Sigmoid colon (tissue), 7 donors: ENCODE results near the gene TBC1D2B. TPM values are rescaled to one million over a fixed set of nuclear protein-coding genes. Genes with fewer than 3 reads are reported as not detected.

Source experiments
- DNase-seq: peaks from one replicate; pipeline ENCODE4 v3.0.0-alpha.2; 2019
- H3K27ac ChIP-seq, 4 donors: fragments of 200-600 bp; sonication (generic); one replicate each; pipeline ENCODE4 v1.5.1; 2016 to 2019; ENCODE audit warnings: mild to moderate bottlenecking in 1 of 4
- H3K27me3 ChIP-seq, 3 donors: fragments of 200-600 bp; sonication (generic); one replicate each; pipeline ENCODE4 v1.5.1; 2019; ENCODE audit warnings: mild to moderate bottlenecking in 1 of 3
- H3K36me3 ChIP-seq, 4 donors: fragments of 200-600 bp; sonication (generic); one replicate each; pipeline ENCODE4 v1.5.1; 2016 to 2019
- H3K4me1 ChIP-seq, 4 donors: fragments of 200-600 bp; sonication (generic); one replicate each; pipeline ENCODE4 v1.5.1; 2017 to 2019
- H3K4me3 ChIP-seq, 4 donors: fragments of 200-600 bp; sonication (generic); one replicate each; pipeline ENCODE4 v1.5.1; 2017 to 2019; ENCODE audit warnings: mild to moderate bottlenecking in 2 of 4, moderate library complexity in 1 of 4
- H3K9me3 ChIP-seq, 4 donors: fragments of 200-600 bp in 3 of 4; sonication (generic) in 3 of 4; one replicate each; pipeline versions ENCODE4 v1.5.1 to v1.6.1; 2013 to 2019
- CTCF ChIP-seq, 4 experiments: fragments of 450-650 bp in 3 of 4; fragments of 200-600 bp in 1 of 4; IDR thresholded peaks; one replicate each; pipeline ENCODE4 v1.5.1; 2016 to 2019; ENCODE audit warnings: antibody characterized with exemption in 4 of 4, mild to moderate bottlenecking in 3 of 4, moderate library complexity in 2 of 4
- EP300 ChIP-seq, 4 donors: sonication (generic); formaldehyde crosslinking; IDR thresholded peaks; one replicate each; pipeline ENCODE4 v1.6.1; 2017; ENCODE audit warnings: antibody characterized with exemption in 4 of 4
- POLR2A ChIP-seq, 2 donors: fragments of 450-650 bp; IDR thresholded peaks; one replicate each; pipeline ENCODE4 v1.6.1; 2016; ENCODE audit warnings: antibody characterized with exemption in 2 of 2, mild to moderate bottlenecking in 2 of 2, moderate library complexity in 2 of 2
- POLR2AphosphoS5 ChIP-seq, 4 donors: sonication (generic); formaldehyde crosslinking; IDR thresholded peaks; one replicate each; pipeline ENCODE4 v1.6.1; 2017; ENCODE audit warnings: antibody characterized with exemption in 4 of 4
- WGBS, 2 donors: extraction: QIAGEN DNeasy Blood & Tissue Kit; methylation state at CpG; one replicate each; pipeline ENCODE4 v1.1.7; 2013; 5-methylcytosine and 5-hydroxymethylcytosine counted together
- intact Hi-C: fragments of 100-400 bp; cut with DNase I; formaldehyde crosslinking; loops from one replicate; pipeline ENCODE4 v1.15.1; 2023
- polyA plus RNA-seq, 3 donors: library from polyadenylated mRNA; stranded (reverse); fragments of 200-250 nt; gene quantifications; one replicate each; pipeline ENCODE4 v1.2.3, GENCODE V29; 2013
- total RNA-seq, 4 donors: library from RNA; depleted of rRNA; stranded (reverse); fragments of >200 nt; gene quantifications; one replicate each; pipeline ENCODE4 v1.1.0, GENCODE V29; 2016
- donor health status: healthy with polysubstance abuse.
- donor health status: Bipolar disorder and iron deficiency.
- donor health status: healthy.

The TBC1D2B gene
- total and polyA plus RNA-seq, 7 donors, result 7.6 to 47.1 (median 29.9) TPM

DNA sequence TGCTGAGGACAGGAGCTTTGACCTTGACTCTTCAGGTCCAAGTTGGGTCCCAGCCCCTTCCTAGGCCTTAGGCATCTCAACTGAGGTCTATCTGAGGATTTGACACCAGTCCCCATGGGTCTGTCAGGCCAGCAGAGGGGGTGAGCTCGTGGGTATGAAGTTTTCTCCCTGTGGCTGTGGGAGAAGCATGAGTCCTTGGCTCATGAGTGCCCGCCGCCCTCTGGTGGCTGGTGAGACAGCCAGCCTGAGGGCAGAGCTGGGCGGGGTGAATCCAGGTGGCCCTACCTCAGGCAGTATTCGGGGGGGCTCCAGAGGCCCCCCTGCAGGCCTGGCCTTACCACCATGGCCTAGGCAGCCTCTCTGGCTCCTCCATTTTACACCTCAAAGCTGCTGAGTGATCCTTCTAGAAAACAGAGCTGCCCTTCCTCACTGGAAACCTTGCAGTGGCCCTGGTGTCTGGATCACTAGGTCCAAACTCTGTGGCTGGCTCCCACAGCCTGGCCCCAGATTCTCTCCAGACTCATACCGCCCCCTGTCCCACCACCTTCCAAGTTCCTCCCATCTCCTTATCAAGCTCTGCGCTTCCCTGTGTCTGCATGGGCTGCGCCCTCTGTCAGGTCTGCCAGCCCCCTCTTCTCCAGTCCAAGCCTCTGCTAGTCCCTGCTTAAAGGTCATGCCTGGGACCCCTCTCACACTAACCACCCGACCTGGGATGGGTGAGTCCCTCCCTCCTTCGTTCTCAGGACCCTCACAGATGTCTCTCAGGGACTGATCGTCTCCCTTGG, 31.0 kb upstream of the TBC1D2B start:
- Histone ChIP-seq H3K4me1 (no peaks in the 10 kb centered on the region), H3K4me3 (no peak overlapping the region), H3K27me3 (no peaks in the 10 kb centered on the region), H3K27ac (no peak overlapping the region), H3K9me3 (no peaks in the 10 kb centered on the region), H3K36me3 (no peaks in the 10 kb centered on the region)
- TF ChIP-seq POLR2A (IDR thresholded peaks at IDR 0.05) (no peak), EP300 (IDR thresholded peaks at IDR 0.05) (no peak), CTCF (IDR thresholded peaks at IDR 0.05) (peak; percentile 76 to 97 (median 91)), POLR2AphosphoS5 (IDR thresholded peaks at IDR 0.05) (no peak)
- 33 to 42% methylated on average over 11 of the region's 11 CpGs for WGBS, 2 donors
- intact Hi-C loops, result loop anchor here (1.0 to 2.0 kb wide), 2 partner anchors 108 to 142 kb away; no protein-coding TSS in a partner anchor
- DNase-seq, result peak; percentile 92

DNA sequence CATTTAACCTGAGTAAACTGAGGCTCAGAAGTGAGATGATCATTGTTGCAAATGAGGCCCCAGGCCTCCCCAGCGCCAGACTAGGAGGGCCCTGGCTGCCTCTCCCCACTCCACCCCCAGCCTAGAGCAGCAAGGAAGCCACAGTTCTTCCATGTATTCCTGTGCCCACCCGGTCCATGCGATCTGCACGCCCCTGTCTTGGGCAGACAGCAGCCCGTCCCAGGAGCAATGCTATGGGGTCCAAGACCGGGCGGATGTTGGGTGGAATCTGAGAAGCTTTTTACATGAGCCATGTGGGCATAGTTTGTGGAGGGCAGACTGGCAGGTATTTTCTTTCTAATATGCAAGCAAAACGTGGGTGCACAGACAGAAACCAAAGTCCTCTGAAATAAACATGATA, 30.0 kb upstream of the TBC1D2B start:
- peak; percentile 39 for DNase-seq
- intact Hi-C loops, result no loop called here
- Histone ChIP-seq H3K27me3 (no peaks in the 10 kb centered on the region), H3K4me3 (no peak overlapping the region), H3K27ac (no peak overlapping the region), H3K36me3 (no peaks in the 10 kb centered on the region), H3K4me1 (no peaks in the 10 kb centered on the region), H3K9me3 (no peaks in the 10 kb centered on the region)
- TF ChIP-seq CTCF (IDR thresholded peaks at IDR 0.05) (no peak), POLR2AphosphoS5 (IDR thresholded peaks at IDR 0.05) (no peak), EP300 (IDR thresholded peaks at IDR 0.05) (no peak), POLR2A (IDR thresholded peaks at IDR 0.05) (no peak)
- WGBS, 2 donors, result 87 to 94% methylated on average over 8 of the region's 8 CpGs

DNA sequence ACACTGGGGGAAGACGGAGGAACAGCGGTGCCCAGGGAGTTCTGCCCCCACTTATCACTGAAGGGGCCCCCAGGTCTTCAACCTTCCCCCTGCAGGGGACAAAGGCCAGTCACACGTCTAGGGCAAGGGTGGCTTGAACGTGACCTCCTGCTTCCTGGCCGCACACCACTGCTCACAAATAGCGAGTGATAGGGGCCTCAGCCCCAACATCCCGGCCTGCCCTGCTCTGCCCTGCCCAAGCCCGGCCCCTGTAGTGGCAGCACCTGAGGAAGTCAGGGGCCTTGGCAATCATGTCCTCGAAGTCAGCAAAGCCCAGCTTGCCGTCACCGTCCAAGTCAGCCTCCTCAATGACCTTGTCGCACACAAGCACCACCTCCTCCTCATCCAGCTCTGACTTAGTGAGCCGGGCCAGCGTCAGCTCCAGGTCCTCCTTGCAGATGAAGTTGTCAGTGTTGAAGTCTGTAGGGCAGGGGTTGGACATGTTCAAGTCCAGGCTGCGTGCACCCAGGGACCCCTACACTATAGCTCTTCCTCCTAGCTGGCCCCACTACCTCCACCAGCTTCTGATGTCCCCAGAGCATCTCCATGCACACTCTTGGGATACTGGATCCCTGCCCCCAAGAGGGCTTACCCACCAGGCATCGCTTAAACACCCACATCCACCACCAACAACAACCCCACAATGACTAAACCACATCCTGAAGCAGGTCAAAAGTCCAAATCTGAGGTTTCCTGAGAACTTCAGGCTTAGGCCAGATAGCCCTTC, 28.1 kb upstream of the TBC1D2B start:
- H3K9me3 ChIP-seq, result no peaks in the 10 kb centered on the region
- no peak for TF ChIP-seq EP300 (IDR thresholded peaks at IDR 0.05)
- no peak overlapping the region for H3K4me3 ChIP-seq
- H3K36me3 ChIP-seq, result no peaks in the 10 kb centered on the region
- DNase-seq, result peak; percentile 57
- 88 to 91% methylated on average over 16 of the region's 16 CpGs for WGBS, 2 donors
- intact Hi-C loops, result no loop called here
- H3K27ac ChIP-seq, result no peak overlapping the region
- H3K27me3 ChIP-seq, result no peaks in the 10 kb centered on the region
- H3K4me1 ChIP-seq, result no peaks in the 10 kb centered on the region

GRCh38 chr15:78104566-78105475, 27.3 kb upstream of the TBC1D2B start:
- TF ChIP-seq EP300 (IDR thresholded peaks at IDR 0.05) (no peak), POLR2AphosphoS5 (IDR thresholded peaks at IDR 0.05) (no peak), POLR2A (IDR thresholded peaks at IDR 0.05) (no peak), CTCF (IDR thresholded peaks at IDR 0.05) (no peak)
- intact Hi-C loops, result no loop called here

More at GRCh38 chr15:78104566-78105475, 27.3 kb upstream of the TBC1D2B start:
- no peak overlapping the region for H3K4me3 ChIP-seq
- 86 to 88% methylated on average over 12 of the region's 12 CpGs for WGBS, 2 donors
- H3K4me1 ChIP-seq, result no peaks in the 10 kb centered on the region
- no peaks in the 10 kb centered on the region for H3K36me3 ChIP-seq
- no peaks in the 10 kb centered on the region for H3K9me3 ChIP-seq
- no peak overlapping the region for H3K27ac ChIP-seq
- peak; percentile 41 for DNase-seq
- no peaks in the 10 kb centered on the region for H3K27me3 ChIP-seq
